Endodermal cell (in vitro differentiated cells): ENCODE measurements around the gene ADAMTS12. TPM values are rescaled to one million over a fixed set of nuclear protein-coding genes. Genes with fewer than 3 reads are reported as not detected.
A peak's percentile ranks its signal among the peaks of the same experiment; 100 is the strongest.

Experiments used
- DNase-seq: peaks from one replicate; pipeline ENCODE4 v3.0.0-alpha.2; 2017
- H3K27ac ChIP-seq: 2 replicates; pipeline ENCODE4 v1.5.1; 2013; ENCODE audit warnings: mild to moderate bottlenecking, low read depth, low read length, moderate library complexity
- H3K27me3 ChIP-seq: 2 replicates; pipeline ENCODE4 v1.6.1; 2013; ENCODE audit warnings: mild to moderate bottlenecking, low read length, moderate library complexity; ENCODE audit not compliant: insufficient read depth, control insufficient read depth, poor library complexity, severe bottlenecking
- H3K36me3 ChIP-seq: 2 replicates; pipeline ENCODE4 v1.7.0; 2013; ENCODE audit warnings: mild to moderate bottlenecking, low read length, moderate library complexity; ENCODE audit not compliant: control insufficient read depth, insufficient read depth
- H3K4me1 ChIP-seq: one replicate; pipeline ENCODE4 v1.7.0; 2013; ENCODE audit warnings: low read length; ENCODE audit not compliant: control insufficient read depth, insufficient read depth
- H3K4me3 ChIP-seq: 2 replicates; pipeline ENCODE4 v1.5.1; 2013; ENCODE audit warnings: mild to moderate bottlenecking, low read length, moderate library complexity
- H3K9ac ChIP-seq: 2 replicates; pipeline ENCODE4 v1.6.1; 2013; ENCODE audit warnings: mild to moderate bottlenecking, low read length, moderate library complexity; ENCODE audit not compliant: poor library complexity, severe bottlenecking; ENCODE audit errors: extremely low read depth
- H3K9me3 ChIP-seq: 2 replicates; pipeline ENCODE4 v1.6.1; 2013; ENCODE audit warnings: mild to moderate bottlenecking, low read length, moderate library complexity; ENCODE audit not compliant: control insufficient read depth
- H3K27ac Mint-ChIP-seq: 2 replicates; pipeline ENCODE4 v1.8.0; 2020; ENCODE audit warnings: mixed read lengths
- H3K27me3 Mint-ChIP-seq: 2 replicates; pipeline ENCODE4 v1.8.0; 2021; ENCODE audit warnings: mild to moderate bottlenecking, mixed read lengths; ENCODE audit not compliant: insufficient read depth
- H3K36me3 Mint-ChIP-seq: 2 replicates; pipeline ENCODE4 v1.8.0; 2020; ENCODE audit warnings: low read depth, mixed read lengths
- H3K4me1 Mint-ChIP-seq: 2 replicates; pipeline ENCODE4 v1.8.0; 2020; ENCODE audit warnings: mixed read lengths
- H3K4me3 Mint-ChIP-seq: 2 replicates; pipeline ENCODE4 v1.8.0; 2020; ENCODE audit warnings: mild to moderate bottlenecking, moderate library complexity, mixed read lengths
- H3K9me3 Mint-ChIP-seq: 2 replicates; pipeline ENCODE4 v1.8.0; 2020; ENCODE audit warnings: mild to moderate bottlenecking, mixed read lengths
- CTCF ChIP-seq: fragments of 200-600 bp; sonication (generic); conservative IDR thresholded peaks from 2 replicates; pipeline ENCODE4 v1.5.0; 2021; ENCODE audit warnings: antibody characterized with exemption, mild to moderate bottlenecking
- WGBS, 2 experiments: methylation state at CpG; one replicate each; pipeline versions ENCODE4 v1.1.5 to v1.1.7; 2013; ENCODE audit warnings: missing lambda C conversion rate in 2 of 2, mixed read lengths in 1 of 2; ENCODE audit not compliant: insufficient coverage in 1 of 2, insufficient read length in 1 of 2; 5-methylcytosine and 5-hydroxymethylcytosine counted together
- total RNA-seq, 2 donors: library from RNA; stranded (reverse); fragmentation: NEBNext Ultra II Directional in 1 of 2; extraction: Animal tissue kit (Norgen Biotek cat#: 25700) in 1 of 2; gene quantifications; 2 replicates in 1 of 2; 3 replicates in 1 of 2; pipeline ENCODE4 v1.2.1, GENCODE V29; 2021

ADAMTS12 gene
- total RNA-seq, 2 donors from 2014 or later, result 80.2 to 123 TPM

DNA sequence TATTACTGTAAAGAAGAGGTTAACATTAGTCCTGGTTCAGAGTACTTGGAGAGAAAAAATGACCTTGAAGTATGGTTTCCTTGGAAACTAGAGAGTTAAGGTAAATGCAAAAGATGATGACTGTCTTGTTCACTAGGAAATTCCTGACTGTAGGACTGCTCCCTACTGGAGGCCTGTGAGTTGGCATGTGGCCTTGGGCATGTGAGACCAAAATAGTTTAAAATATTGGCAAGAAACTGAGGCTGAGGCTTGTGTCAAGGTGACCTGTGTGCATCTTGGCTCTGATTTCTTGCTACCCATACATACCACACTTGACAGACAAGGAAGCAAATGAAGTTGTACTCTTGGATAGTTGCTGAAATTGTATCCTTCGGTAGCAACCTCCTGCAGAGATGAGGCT lies 354.6 kb downstream of the ADAMTS12 start:
- Histone ChIP-seq H3K4me1 (no peaks in the 10 kb centered on the region), H3K4me3 (no peak overlapping the region), H3K27me3 (no peaks in the 10 kb centered on the region), H3K9me3 (no peaks in the 10 kb centered on the region), H3K9ac (no peak overlapping the region), H3K27ac (no peak overlapping the region), H3K36me3 (peaks cover 5% of the 10 kb centered on the region)
- Mint-ChIP-seq H3K4me1 (no peaks in the 10 kb centered on the region), H3K9me3 (no peaks in the 10 kb centered on the region), H3K36me3 (peaks cover 72% of the 10 kb centered on the region), H3K27me3 (no peaks in the 10 kb centered on the region), H3K27ac (no peak overlapping the region), H3K4me3 (no peak overlapping the region)
- DNase-seq, result no peak
- WGBS, 2 experiments, result 85 to 100% methylated on average over 1 of the region's 1 CpG
- TF ChIP-seq CTCF, result peak; percentile 29

DNA sequence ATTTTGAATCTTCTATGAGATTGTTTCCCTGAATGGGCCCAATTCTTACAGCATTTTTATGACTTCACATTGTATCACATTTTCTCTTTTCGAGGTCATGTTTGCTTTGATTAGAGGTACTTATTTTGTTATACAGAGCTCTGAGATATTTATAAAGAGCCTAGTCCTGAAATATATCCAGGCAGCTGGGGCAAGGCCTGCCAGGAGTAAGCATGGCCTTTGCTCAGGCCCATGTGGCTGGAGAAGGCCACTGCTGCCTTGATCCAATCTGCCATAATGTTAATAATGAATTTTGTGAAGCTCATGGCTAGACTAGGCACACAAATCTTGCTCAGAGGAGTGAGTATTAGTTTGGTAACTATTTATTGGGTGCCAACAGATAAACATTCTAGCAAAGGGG lies 355.0 kb downstream of the ADAMTS12 start:
- H3K4me1 ChIP-seq, result no peaks in the 10 kb centered on the region
- no peak overlapping the region for H3K9ac ChIP-seq
- H3K27ac Mint-ChIP-seq, result no peak overlapping the region
- H3K9me3 ChIP-seq, result no peaks in the 10 kb centered on the region
- no peak overlapping the region for H3K4me3 ChIP-seq
- peaks cover 73% of the 10 kb centered on the region for H3K36me3 Mint-ChIP-seq
- no peaks in the 10 kb centered on the region for H3K27me3 ChIP-seq
- H3K36me3 ChIP-seq, result peaks cover 5% of the 10 kb centered on the region
- no peak for TF ChIP-seq CTCF
- no peaks in the 10 kb centered on the region for H3K9me3 Mint-ChIP-seq
- no peak for DNase-seq
- H3K4me3 Mint-ChIP-seq, result no peak overlapping the region
- no peak overlapping the region for H3K27ac ChIP-seq
- no peaks in the 10 kb centered on the region for H3K27me3 Mint-ChIP-seq
- no peaks in the 10 kb centered on the region for H3K4me1 Mint-ChIP-seq
- WGBS, 2 experiments, result 85% methylated on average over 1 of the region's 1 CpG; no CpG with 5 or more reads in 1 of the 2 experiments

- H3K4me3 ChIP-seq, result no peak overlapping the region
- Mint-ChIP-seq H3K27ac (no peak overlapping the region), H3K4me3 (no peak overlapping the region), H3K36me3 (peaks cover 46% of the 10 kb centered on the region), H3K9me3 (no peaks in the 10 kb centered on the region), H3K27me3 (no peaks in the 10 kb centered on the region), H3K4me1 (peaks cover 4% of the 10 kb centered on the region)
- H3K9ac ChIP-seq, result no peak overlapping the region
- TF ChIP-seq CTCF, result no peak
- no peaks in the 10 kb centered on the region for H3K27me3 ChIP-seq
- H3K27ac ChIP-seq, result no peak overlapping the region
- DNase-seq, result no peak
- no peaks in the 10 kb centered on the region for H3K9me3 ChIP-seq
- peaks cover 11% of the 10 kb centered on the region for H3K36me3 ChIP-seq
- WGBS, 2 experiments, result 85 to 89% methylated on average over 3 to 4 of the region's 4 CpGs
- H3K4me1 ChIP-seq, result peaks cover 9% of the 10 kb centered on the region
These were observed 360.0 kb downstream of the ADAMTS12 start for GRCh38 chr5:33531824-33532223.
